A172 (cell line): ENCODE data around the gene ZNF584. TPM values are rescaled to one million over a fixed set of nuclear protein-coding genes. Genes with fewer than 3 reads are reported as not detected.
A peak's percentile ranks its signal among the peaks of the same experiment; 100 is the strongest.

ENCODE experiments used
- DNase-seq: peaks from one replicate; pipeline ENCODE4 v3.0.0-alpha.2; 2015; ENCODE audit warnings: low spot score
- total RNA-seq: library from RNA; depleted of rRNA; stranded (reverse); fragments of >200 nt; shearing (Covaris generic); gene quantifications from 2 replicates; pipeline ENCODE4 v1.2.3, GENCODE V29; 2014; rRNA removed

The ZNF584 gene
- total RNA-seq, 1 experiment from 2014 or later: 42.1 TPM

DNA sequence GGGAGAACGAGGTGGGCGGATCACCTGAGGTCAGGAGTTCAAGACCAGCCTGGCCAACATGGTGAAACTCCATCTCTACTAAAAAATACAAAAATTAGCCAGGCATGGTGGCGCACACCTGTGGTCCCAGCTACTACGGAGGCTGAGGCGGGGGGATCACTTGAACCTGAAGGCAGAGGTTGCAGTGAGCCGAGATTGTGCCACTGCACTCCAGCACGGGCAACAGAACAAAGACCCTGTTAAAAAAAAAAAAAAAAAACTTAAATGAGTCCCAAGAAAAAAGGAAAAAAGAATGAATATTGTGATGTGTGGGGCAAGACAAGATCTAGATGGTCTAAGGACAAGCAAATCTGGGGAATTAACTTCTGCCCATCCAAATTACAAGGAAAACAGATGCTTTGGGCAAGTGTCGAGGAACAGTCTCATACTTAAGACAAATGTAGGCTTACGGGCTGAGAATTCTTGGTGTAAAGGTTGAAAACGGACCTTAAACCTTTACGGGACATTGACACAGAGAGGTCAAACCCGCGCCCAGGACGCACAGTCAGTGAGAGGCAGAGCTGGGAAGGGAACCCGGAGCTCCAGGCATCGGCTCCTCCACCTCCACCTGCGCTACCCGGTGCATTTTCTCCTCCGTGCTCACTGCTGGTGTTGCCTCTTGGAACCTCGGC is 57.8 kb downstream of the ZNF584 start:
- DNase-seq: no peak

DNA sequence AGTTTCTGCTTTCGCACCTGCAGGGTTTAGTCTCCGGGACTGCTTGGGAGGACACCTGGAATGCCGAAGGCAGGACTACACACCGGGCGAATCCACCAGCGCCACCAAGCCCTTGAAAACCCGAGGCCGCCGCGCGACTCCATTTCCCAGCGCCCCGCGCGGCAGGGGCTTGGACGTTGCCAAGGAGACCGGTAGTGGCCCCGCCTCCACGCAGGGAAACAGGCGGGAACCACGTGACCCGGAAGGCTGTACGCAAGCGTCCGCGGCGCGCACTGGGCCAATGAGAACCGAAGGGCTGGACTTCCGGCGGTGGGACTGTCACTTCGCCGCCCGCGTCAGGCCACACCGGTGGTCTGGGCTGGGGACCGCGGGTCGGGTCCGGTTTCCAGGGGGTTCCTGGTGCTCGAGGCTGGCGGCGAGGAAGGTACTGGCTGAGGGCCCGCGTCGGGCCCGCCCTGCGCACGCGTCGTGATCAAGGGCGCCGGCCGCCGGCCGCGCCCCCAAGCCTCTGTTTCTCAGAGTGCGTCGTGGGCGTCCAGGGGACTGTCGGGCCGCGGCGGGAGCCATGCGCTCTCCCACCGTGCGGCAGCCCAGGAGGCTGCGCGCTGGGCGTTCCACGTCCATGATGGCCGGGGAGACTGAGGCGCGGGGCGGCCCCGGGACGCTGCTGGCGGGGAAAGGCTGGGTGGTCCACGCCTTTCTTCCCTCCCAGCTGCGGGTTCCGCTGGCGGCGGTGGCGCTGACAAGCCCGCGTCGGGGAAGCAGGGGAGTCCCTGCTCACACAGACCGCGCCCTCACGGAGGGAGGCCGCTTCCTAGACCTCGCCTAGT is 58.5 kb downstream of the ZNF584 start, which contains the start of gene ZNF324:
Gene ZNF324, plus strand, starts transcription at position 321 of the 830 bp plus-strand sequence. CDS start 2,106 bp downstream, outside the sequence.
- peak; percentile 95 for DNase-seq

Other genes starting within 250 kb of the ZNF584 start
- 23.5 and 26.9 TPM in 2 replicates for gene ZNF274, start 225.6 kb upstream of the ZNF584 start, total RNA-seq
- gene ZNF544, start 179.7 kb upstream of the ZNF584 start, total RNA-seq: not detected in 2 replicates
- 8.0 and 9.0 TPM in 2 replicates for gene ZNF8, start 129.7 kb upstream of the ZNF584 start, total RNA-seq
- gene ERVK3-1, start 103.3 kb upstream of the ZNF584 start, total RNA-seq: 80.2 and 89.6 TPM in 2 replicates
- gene ZSCAN22, start 81.7 kb upstream of the ZNF584 start, total RNA-seq: 4.0 and 4.1 TPM in 2 replicates
- 10.7 and 47.6 TPM in 2 replicates for gene A1BG, start 55.2 kb upstream of the ZNF584 start, total RNA-seq
- 1.7 and 2.4 TPM in 2 replicates for gene ZNF497, start 45.9 kb upstream of the ZNF584 start, total RNA-seq
- gene ZNF837, start 27.6 kb upstream of the ZNF584 start, total RNA-seq: 3.7 and 5.7 TPM in 2 replicates
- 2,652 and 2,662 TPM in 2 replicates for gene RPS5, start 21.4 kb upstream of the ZNF584 start, total RNA-seq
- not detected in 2 replicates for gene RNF225, start 13.0 kb upstream of the ZNF584 start, total RNA-seq
- gene ZNF132, start 31.5 kb downstream of the ZNF584 start, total RNA-seq: 0.03 and 0.19 TPM in 2 replicates
- 9.9 and 12.1 TPM in 2 replicates for gene ZNF324B, start 43.0 kb downstream of the ZNF584 start, total RNA-seq
- 18.4 and 21.5 TPM in 2 replicates for gene ZNF324, start 58.4 kb downstream of the ZNF584 start, total RNA-seq
- gene ZNF446, start 67.7 kb downstream of the ZNF584 start, total RNA-seq: 17.1 and 18.8 TPM in 2 replicates
- 2.8 and 6.6 TPM in 2 replicates for gene SLC27A5, start 103.3 kb downstream of the ZNF584 start, total RNA-seq
- 9.0 and 11.9 TPM in 2 replicates for gene ZBTB45, start 111.2 kb downstream of the ZNF584 start, total RNA-seq
- 545 and 619 TPM in 2 replicates for gene TRIM28, start 135.4 kb downstream of the ZNF584 start, total RNA-seq
- gene CHMP2A, start 146.5 kb downstream of the ZNF584 start, total RNA-seq: 32.1 and 48.2 TPM in 2 replicates
- 141 and 145 TPM in 2 replicates for gene UBE2M, start 150.0 kb downstream of the ZNF584 start, total RNA-seq
- 17.4 and 17.8 TPM in 2 replicates for gene MZF1, start 164.7 kb downstream of the ZNF584 start, total RNA-seq